Measurements from ENCODE around the gene BTBD6. TPM values are rescaled to one million over a fixed set of nuclear protein-coding genes. Genes with fewer than 3 reads are reported as not detected.

BTBD6 gene
- total RNA-seq, 1 experiment from 2014 or later: 58.9 TPM

DNA sequence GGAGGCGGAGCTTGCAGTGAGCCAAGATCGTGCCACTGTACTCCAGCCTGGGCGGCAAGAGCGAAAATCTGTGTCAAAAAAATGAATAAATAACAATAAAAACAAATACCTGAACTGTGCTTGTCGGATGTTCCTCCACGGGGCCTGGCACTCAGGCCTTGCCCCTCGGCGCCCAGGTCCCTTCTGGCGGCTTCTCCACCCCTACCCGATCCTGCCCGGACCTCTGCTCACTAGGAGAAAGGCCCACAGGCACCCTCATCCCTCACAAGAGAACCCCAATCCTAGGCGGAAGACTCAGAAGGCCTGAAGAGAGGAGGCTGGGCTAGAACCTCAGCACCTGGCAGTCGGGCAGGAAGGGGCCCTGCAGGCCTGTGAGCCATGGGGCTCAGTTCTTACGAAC is 21.0 kb upstream of the BTBD6 start:
- no peak for DNase-seq
- Histone ChIP-seq H3K9ac (ENCODE audit: low read length) (no peak overlapping the region), H3K27ac (ENCODE audit: low read length) (no peak overlapping the region), H3K36me3 (ENCODE audit: insufficient read depth, low read length) (no peaks in the 10 kb centered on the region), H3K9me2 (replicated peaks; ENCODE audit: insufficient read depth, low read length) (no peaks in the 10 kb centered on the region), H3K79me2 (ENCODE audit: low read length) (no peaks in the 10 kb centered on the region), H4K20me1 (ENCODE audit: insufficient read depth, low read depth, low read length) (no peaks in the 10 kb centered on the region), H3K9me3 (ENCODE audit: low read length) (no peaks in the 10 kb centered on the region), H3K4me3 (ENCODE audit: low read length) (no peak overlapping the region), H2AFZ (ENCODE audit: low read length) (no peak overlapping the region), H3K4me1 (ENCODE audit: low read length) (no peaks in the 10 kb centered on the region), H3K27me3 (ENCODE audit: low read length) (no peaks in the 10 kb centered on the region), H3K4me2 (ENCODE audit: low read depth, low read length, poor library complexity, severe bottlenecking) (no peak overlapping the region)

DNA sequence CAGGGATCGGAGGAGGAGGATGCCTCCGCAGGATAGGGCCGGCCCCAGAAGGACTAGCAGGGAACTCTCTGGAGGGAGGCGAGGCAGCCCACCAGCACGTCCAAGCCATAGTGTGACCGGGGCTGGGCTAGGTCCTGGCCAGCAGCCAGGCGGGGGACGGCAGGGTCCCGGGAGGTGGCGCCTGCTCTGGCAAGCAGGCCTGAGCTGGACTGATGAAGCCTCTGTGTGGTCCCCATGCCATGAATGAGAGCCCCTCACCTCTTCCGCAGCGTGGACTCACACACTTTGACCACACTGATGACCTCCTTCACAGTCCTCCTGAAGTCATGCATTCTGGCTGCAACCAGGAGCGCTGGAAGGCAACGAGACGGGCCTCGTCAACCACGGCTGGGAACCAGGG is 19.8 kb upstream of the BTBD6 start:
- Histone ChIP-seq H3K4me3 (ENCODE audit: low read length) (no peak overlapping the region), H3K9me2 (replicated peaks; ENCODE audit: insufficient read depth, low read length) (no peaks in the 10 kb centered on the region), H2AFZ (ENCODE audit: low read length) (no peak overlapping the region), H3K4me2 (ENCODE audit: low read depth, low read length, poor library complexity, severe bottlenecking) (no peak overlapping the region), H3K36me3 (ENCODE audit: insufficient read depth, low read length) (no peaks in the 10 kb centered on the region), H3K27ac (ENCODE audit: low read length) (no peak overlapping the region), H3K4me1 (ENCODE audit: low read length) (no peaks in the 10 kb centered on the region), H4K20me1 (ENCODE audit: insufficient read depth, low read depth, low read length) (no peaks in the 10 kb centered on the region), H3K79me2 (ENCODE audit: low read length) (no peaks in the 10 kb centered on the region), H3K9ac (ENCODE audit: low read length) (no peak overlapping the region), H3K27me3 (ENCODE audit: low read length) (no peaks in the 10 kb centered on the region), H3K9me3 (ENCODE audit: low read length) (no peaks in the 10 kb centered on the region)
- DNase-seq: no peak

DNA sequence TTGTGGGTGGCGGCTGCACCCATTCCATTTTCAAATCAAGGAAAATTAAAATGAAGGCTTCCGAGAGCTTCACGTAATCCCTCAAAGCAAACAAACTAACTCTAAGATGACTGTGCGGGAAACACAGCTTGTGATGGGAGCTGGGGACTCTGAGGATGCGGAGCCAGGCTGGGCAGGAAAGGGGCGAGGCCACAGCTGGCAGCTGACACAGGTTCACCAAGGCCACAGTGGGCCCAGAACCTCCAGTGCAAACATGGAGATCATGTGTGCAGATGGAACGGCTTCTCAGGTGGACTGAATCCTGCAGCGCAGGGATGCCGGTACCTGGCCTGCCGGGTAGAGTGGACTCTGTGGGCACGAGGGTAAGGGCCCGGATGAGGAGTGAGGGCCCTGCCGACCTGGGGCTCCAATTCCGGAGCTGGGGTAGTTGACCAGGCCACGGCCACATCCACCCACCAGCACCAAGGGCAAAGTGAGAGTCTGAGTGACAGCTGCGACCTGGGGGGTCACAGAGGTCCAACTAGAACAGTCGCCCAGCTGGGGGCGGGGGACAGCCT is 19.2 kb upstream of the BTBD6 start:
- no peak for DNase-seq
- H2AFZ ChIP-seq (ENCODE audit: low read length): no peak overlapping the region
- no peak overlapping the region for H3K9ac ChIP-seq (ENCODE audit: low read length)
- H3K27me3 ChIP-seq (ENCODE audit: low read length): no peaks in the 10 kb centered on the region
- H3K4me3 ChIP-seq (ENCODE audit: low read length): no peak overlapping the region
- H3K9me2 ChIP-seq (replicated peaks; ENCODE audit: insufficient read depth, low read length): no peaks in the 10 kb centered on the region
- no peak overlapping the region for H3K27ac ChIP-seq (ENCODE audit: low read length)
- H4K20me1 ChIP-seq (ENCODE audit: insufficient read depth, low read depth, low read length): no peaks in the 10 kb centered on the region
- no peaks in the 10 kb centered on the region for H3K79me2 ChIP-seq (ENCODE audit: low read length)
- H3K4me2 ChIP-seq (ENCODE audit: low read depth, low read length, poor library complexity, severe bottlenecking): no peak overlapping the region
- no peaks in the 10 kb centered on the region for H3K36me3 ChIP-seq (ENCODE audit: insufficient read depth, low read length)
- no peaks in the 10 kb centered on the region for H3K4me1 ChIP-seq (ENCODE audit: low read length)
- no peaks in the 10 kb centered on the region for H3K9me3 ChIP-seq (ENCODE audit: low read length)

DNA sequence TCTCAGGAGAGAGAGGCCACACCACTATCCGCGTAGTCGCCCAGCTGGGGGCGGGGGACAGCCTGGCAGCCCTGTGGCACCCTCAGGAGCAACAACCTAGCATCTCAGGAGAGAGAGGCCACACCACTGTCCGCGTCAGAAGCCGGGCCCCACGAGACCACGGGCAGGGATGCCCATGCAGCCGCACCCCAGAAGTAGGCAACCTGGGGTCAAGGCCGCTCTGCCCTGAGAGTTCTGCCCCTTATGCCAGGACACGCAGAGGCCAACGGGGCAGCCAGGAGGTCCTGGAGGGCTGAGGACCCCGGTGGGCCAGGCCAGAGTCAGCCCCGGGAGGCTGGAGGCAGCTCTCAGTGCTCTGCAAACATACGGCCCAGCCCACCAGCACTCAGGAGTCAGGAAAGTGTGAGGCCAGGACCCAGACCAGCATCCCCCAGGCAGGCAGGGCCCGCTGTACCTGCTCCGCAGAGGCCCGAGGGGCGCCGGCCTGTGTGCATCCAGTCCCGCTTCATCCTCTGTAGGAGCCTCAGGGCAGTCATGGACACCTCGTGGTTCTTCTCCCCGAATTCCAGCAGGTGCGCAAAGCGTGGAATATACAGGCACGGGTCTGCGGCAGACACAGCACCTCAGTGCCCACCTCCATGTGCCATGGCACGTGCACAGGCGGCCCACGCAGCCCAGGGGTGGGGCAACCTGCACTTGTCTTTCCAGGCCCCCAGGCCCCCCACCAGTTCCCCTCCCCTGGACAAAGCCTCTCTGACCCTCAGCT is 7.3 kb upstream of the BTBD6 start:
- no peaks in the 10 kb centered on the region for H3K4me1 ChIP-seq (ENCODE audit: low read length)
- H3K27me3 ChIP-seq (ENCODE audit: low read length): no peaks in the 10 kb centered on the region
- H3K9ac ChIP-seq (ENCODE audit: low read length): no peak overlapping the region
- no peaks in the 10 kb centered on the region for H3K9me2 ChIP-seq (replicated peaks; ENCODE audit: insufficient read depth, low read length)
- DNase-seq: no peak
- no peak overlapping the region for H3K27ac ChIP-seq (ENCODE audit: low read length)
- peaks cover 45% of the 10 kb centered on the region for H3K79me2 ChIP-seq (ENCODE audit: low read length)
- H3K36me3 ChIP-seq (ENCODE audit: insufficient read depth, low read length): peaks cover 19% of the 10 kb centered on the region
- no peaks in the 10 kb centered on the region for H4K20me1 ChIP-seq (ENCODE audit: insufficient read depth, low read depth, low read length)
- no peak overlapping the region for H2AFZ ChIP-seq (ENCODE audit: low read length)
- no peak overlapping the region for H3K4me3 ChIP-seq (ENCODE audit: low read length)
- H3K4me2 ChIP-seq (ENCODE audit: low read depth, low read length, poor library complexity, severe bottlenecking): no peak overlapping the region
- peaks cover 10% of the 10 kb centered on the region; the same call in 1 of the 2 replicates for H3K9me3 ChIP-seq (ENCODE audit: low read length)

DNA sequence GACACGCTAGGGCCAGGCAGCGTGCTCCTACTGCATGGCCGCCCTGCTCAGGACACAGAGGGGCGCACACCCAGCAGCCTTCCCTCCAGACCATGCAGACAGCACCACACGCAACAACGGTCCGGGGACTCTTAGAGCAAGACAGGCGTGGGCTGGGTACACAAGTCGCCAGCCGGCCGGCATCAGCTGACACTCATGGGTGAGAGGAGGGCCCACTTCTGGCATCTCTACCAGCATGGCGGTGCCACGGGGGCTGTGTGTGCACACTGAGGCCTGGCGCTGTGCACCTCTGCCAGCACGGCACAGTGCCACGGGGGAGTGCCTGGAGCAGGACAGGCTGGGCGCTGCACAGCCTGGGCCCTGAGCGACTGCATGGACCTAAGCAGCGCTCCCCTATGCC is 6.7 kb upstream of the BTBD6 start:
- Histone ChIP-seq H3K27me3 (ENCODE audit: low read length) (no peaks in the 10 kb centered on the region), H3K4me3 (ENCODE audit: low read length) (no peak overlapping the region), H3K36me3 (ENCODE audit: insufficient read depth, low read length) (peaks cover 19% of the 10 kb centered on the region), H3K27ac (ENCODE audit: low read length) (no peak overlapping the region), H3K79me2 (ENCODE audit: low read length) (peaks cover 46% of the 10 kb centered on the region), H3K4me2 (ENCODE audit: low read depth, low read length, poor library complexity, severe bottlenecking) (no peak overlapping the region), H3K9me2 (replicated peaks; ENCODE audit: insufficient read depth, low read length) (no peaks in the 10 kb centered on the region), H4K20me1 (ENCODE audit: insufficient read depth, low read depth, low read length) (no peaks in the 10 kb centered on the region), H3K9me3 (ENCODE audit: low read length) (peaks cover 10% of the 10 kb centered on the region; the same call in 1 of the 2 replicates), H2AFZ (ENCODE audit: low read length) (no peak overlapping the region), H3K9ac (ENCODE audit: low read length) (no peak overlapping the region), H3K4me1 (ENCODE audit: low read length) (no peaks in the 10 kb centered on the region)
- no peak for DNase-seq

DNA sequence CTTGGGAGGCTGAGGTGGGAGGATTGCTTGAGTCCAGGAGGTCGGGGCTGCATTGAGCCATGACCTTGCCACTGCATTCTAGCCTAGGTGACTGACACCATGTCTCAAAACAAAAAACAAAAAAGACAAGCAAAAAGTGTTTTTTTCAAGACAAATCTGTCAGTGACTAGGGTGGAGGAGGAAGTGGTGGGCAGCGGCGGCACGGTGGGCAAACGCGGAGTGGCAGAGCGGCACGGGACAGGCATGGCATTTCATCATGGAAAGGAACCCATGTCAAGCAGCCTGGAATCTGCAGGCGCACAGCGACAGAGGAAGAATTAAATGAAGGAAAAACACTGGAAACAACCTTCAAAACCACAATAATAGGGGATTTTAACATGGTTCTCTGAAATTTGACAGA is 4.0 kb upstream of the BTBD6 start:
- no peak for DNase-seq
- no peaks in the 10 kb centered on the region for H4K20me1 ChIP-seq (ENCODE audit: insufficient read depth, low read depth, low read length)
- no peaks in the 10 kb centered on the region for H3K27me3 ChIP-seq (ENCODE audit: low read length)
- H3K4me1 ChIP-seq (ENCODE audit: low read length): peaks cover 14% of the 10 kb centered on the region
- no peak overlapping the region for H3K4me3 ChIP-seq (ENCODE audit: low read length)
- no peak overlapping the region for H3K4me2 ChIP-seq (ENCODE audit: low read depth, low read length, poor library complexity, severe bottlenecking)
- H3K79me2 ChIP-seq (ENCODE audit: low read length): peaks cover 64% of the 10 kb centered on the region
- H3K9me2 ChIP-seq (replicated peaks; ENCODE audit: insufficient read depth, low read length): no peaks in the 10 kb centered on the region
- no peak overlapping the region for H3K9ac ChIP-seq (ENCODE audit: low read length)
- no peak overlapping the region for H3K27ac ChIP-seq (ENCODE audit: low read length)
- H2AFZ ChIP-seq (ENCODE audit: low read length): no peak overlapping the region
- peaks cover 19% of the 10 kb centered on the region for H3K36me3 ChIP-seq (ENCODE audit: insufficient read depth, low read length)
- H3K9me3 ChIP-seq (ENCODE audit: low read length): peaks cover 10% of the 10 kb centered on the region; the same call in 1 of the 2 replicates

DNA sequence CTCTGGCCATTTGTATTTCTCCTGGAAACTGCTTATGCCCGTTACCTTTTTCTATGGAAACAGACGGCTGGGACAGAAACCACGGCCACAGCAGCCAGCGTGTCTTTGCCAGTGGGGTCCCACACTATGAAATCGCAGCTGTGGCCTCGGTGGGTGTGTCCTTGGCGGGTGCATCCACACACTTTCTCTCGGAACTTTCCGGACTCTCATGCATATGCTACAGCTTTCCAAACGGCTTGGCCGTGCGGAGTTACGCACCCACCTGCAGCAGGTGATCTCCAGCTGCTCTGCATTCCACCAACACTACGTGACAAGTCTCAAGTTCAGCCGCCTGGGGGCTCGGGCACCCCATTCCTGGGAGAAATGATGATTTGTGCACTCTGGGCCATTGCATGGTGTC is 1.3 kb upstream of the BTBD6 start:
- DNase-seq: no peak
- H2AFZ ChIP-seq (ENCODE audit: low read length): no peak overlapping the region
- H3K9ac ChIP-seq (ENCODE audit: low read length): peak overlapping the region; percentile 77
- H3K9me2 ChIP-seq (replicated peaks; ENCODE audit: insufficient read depth, low read length): no peaks in the 10 kb centered on the region
- no peak overlapping the region; the same call in 1 of the 2 replicates for H3K4me3 ChIP-seq (ENCODE audit: low read length)
- H3K9me3 ChIP-seq (ENCODE audit: low read length): no peaks in the 10 kb centered on the region
- H3K4me2 ChIP-seq (ENCODE audit: low read depth, low read length, poor library complexity, severe bottlenecking): peak overlapping the region; percentile 93
- H3K79me2 ChIP-seq (ENCODE audit: low read length): peaks cover 61% of the 10 kb centered on the region
- H4K20me1 ChIP-seq (ENCODE audit: insufficient read depth, low read depth, low read length): no peaks in the 10 kb centered on the region
- H3K4me1 ChIP-seq (ENCODE audit: low read length): peaks cover 27% of the 10 kb centered on the region
- H3K27me3 ChIP-seq (ENCODE audit: low read length): no peaks in the 10 kb centered on the region
- H3K36me3 ChIP-seq (ENCODE audit: insufficient read depth, low read length): peaks cover 6% of the 10 kb centered on the region
- H3K27ac ChIP-seq (ENCODE audit: low read length): no peak overlapping the region

DNA sequence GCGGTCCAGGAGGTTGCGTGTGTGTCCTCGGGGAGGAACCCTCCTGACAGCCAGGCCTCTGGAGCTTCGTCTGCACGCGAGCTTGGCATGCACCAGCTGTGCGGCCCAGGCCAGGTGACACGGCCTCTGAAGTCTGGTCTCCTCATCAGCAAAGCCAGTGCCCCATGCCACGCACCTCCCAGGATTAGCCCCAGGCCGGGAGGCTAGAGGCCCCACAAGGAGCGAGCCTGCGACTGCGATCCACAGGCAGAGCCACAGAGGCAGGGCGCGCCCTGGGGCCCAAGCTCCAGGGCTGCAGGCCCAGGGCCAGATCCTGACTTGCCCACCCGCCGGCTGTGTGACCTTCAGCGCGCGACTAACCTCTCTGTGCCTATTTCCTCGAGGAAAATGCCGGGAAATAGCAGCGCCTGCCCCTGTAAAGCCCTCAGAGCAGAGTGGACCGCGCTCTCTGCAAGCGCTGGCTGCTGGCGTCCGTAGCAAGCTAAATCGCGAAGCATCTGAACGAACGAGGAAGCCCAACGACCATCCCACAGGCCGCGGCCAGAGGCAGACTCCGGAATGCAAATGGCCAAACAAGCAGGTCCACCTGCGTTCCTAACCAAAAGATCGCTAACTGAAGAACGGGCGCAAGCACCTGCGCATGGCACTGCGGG is 492 bp upstream of the BTBD6 start:
- H3K4me2 ChIP-seq (ENCODE audit: low read depth, low read length, poor library complexity, severe bottlenecking): peak overlapping the region; percentile 93
- H3K4me1 ChIP-seq (ENCODE audit: low read length): peaks cover 27% of the 10 kb centered on the region
- no peaks in the 10 kb centered on the region for H3K36me3 ChIP-seq (ENCODE audit: insufficient read depth, low read length)
- no peaks in the 10 kb centered on the region for H3K9me3 ChIP-seq (ENCODE audit: low read length)
- H4K20me1 ChIP-seq (ENCODE audit: insufficient read depth, low read depth, low read length): no peaks in the 10 kb centered on the region
- H3K4me3 ChIP-seq (ENCODE audit: low read length): peak overlapping the region; percentile 81
- H3K79me2 ChIP-seq (ENCODE audit: low read length): peaks cover 53% of the 10 kb centered on the region
- H3K27me3 ChIP-seq (ENCODE audit: low read length): no peaks in the 10 kb centered on the region
- no peak for DNase-seq
- H3K9me2 ChIP-seq (replicated peaks; ENCODE audit: insufficient read depth, low read length): no peaks in the 10 kb centered on the region
- H3K27ac ChIP-seq (ENCODE audit: low read length): 0 out of 2 replicates have a peak overlapping the region, but pooled peaks have one; percentile 28
- peak overlapping the region; percentile 80 for H2AFZ ChIP-seq (ENCODE audit: low read length)
- H3K9ac ChIP-seq (ENCODE audit: low read length): peak overlapping the region; percentile 77
